Endothelial cell of umbilical vein (primary cell): ENCODE results near the gene ABLIM2. TPM values are rescaled to one million over a fixed set of nuclear protein-coding genes. Genes with fewer than 3 reads are reported as not detected.

ENCODE experiments used
- BruUV-seq: library from RNA; stranded (reverse); fragments of 400-500 nt; replicated peaks from 2 replicates; lab custom pipeline; 2021; lab: Mats Ljungman, UMichigan
- CTCF ChIA-PET: fragments of 300-600, 350-600 bp; sonication (Branson Sonifier 250); formaldehyde crosslinking; loops from one replicate; lab custom pipeline; 2021; ENCODE audit warnings: antibody characterized with exemption, inconsistent platforms; lab: Charles Lee
- POLR2A ChIA-PET: fragments of 300-600, 350-600 bp; sonication (Branson Sonifier 250); formaldehyde crosslinking; loops from one replicate; lab custom pipeline; 2021; ENCODE audit warnings: antibody characterized with exemption, inconsistent platforms; lab: Charles Lee
- DNase-seq: peaks from one replicate; pipeline ENCODE4 v3.0.0-alpha.2; 2011; ENCODE audit warnings: low read depth, low spot score
- FAIRE-seq: peaks from 2 replicates; lab custom pipeline; 2011; peaks lifted over from hg19 to GRCh38; lab: Jason Lieb, UNC
- H2AFZ ChIP-seq: 2 replicates; pipeline ENCODE4 v1.6.0; 2012; ENCODE audit warnings: low read depth, low read length, control low read depth, inconsistent platforms
- H3K27ac ChIP-seq: 2 replicates; pipeline ENCODE4 v1.5.1; 2011; ENCODE audit warnings: low read depth, mild to moderate bottlenecking, control low read depth, low read length, moderate library complexity; ENCODE audit not compliant: insufficient read depth
- H3K27me3 ChIP-seq, 2 experiments: 2 replicates each; pipeline versions ENCODE4 v1.6.0 to v1.6.1; 2011; ENCODE audit warnings: low read length in 2 of 2, mixed read lengths in 1 of 2; ENCODE audit not compliant: control insufficient read depth in 2 of 2, insufficient read depth in 2 of 2
- H3K36me3 ChIP-seq, 2 experiments: 2 replicates in 1 of 2; 3 replicates in 1 of 2; pipeline ENCODE4 v1.5.1; 2011; ENCODE audit warnings: low read length in 2 of 2, mild to moderate bottlenecking in 1 of 2, moderate library complexity in 1 of 2; ENCODE audit not compliant: control insufficient read depth in 2 of 2, insufficient read depth in 2 of 2; ENCODE audit errors: extremely low read depth in 1 of 2
- H3K4me1 ChIP-seq: 3 replicates; pipeline ENCODE4 v1.5.1; 2011; ENCODE audit warnings: mild to moderate bottlenecking, low read length; ENCODE audit not compliant: control insufficient read depth, insufficient read depth; ENCODE audit errors: extremely low read depth
- H3K4me2 ChIP-seq: 2 replicates; pipeline ENCODE4 v1.6.1; 2011; ENCODE audit warnings: low read length, control low read depth, mixed read lengths; ENCODE audit not compliant: insufficient read depth
- H3K4me3 ChIP-seq, 3 experiments: fragments of 200-600 bp in 1 of 3; sonication (generic), shearing (Covaris generic) in 1 of 3; replicated peaks in 1 of 3; 2 replicates each; pipeline ENCODE4 v1.5.1; 2011 to 2016; ENCODE audit warnings: control low read depth in 3 of 3, low read length in 3 of 3, mild to moderate bottlenecking in 2 of 3, inconsistent platforms in 1 of 3, low read depth in 1 of 3, moderate library complexity in 1 of 3; ENCODE audit not compliant: insufficient read depth in 1 of 3
- H3K79me2 ChIP-seq: 2 replicates; pipeline ENCODE4 v1.6.0; 2012; ENCODE audit warnings: low read length, inconsistent platforms; ENCODE audit not compliant: control insufficient read depth, insufficient read depth
- H3K9ac ChIP-seq: replicated peaks from 2 replicates; pipeline ENCODE3; 2011; ENCODE audit warnings: low read length, control low read depth; ENCODE audit not compliant: insufficient read depth; ENCODE audit errors: extremely low read depth
- H3K9me1 ChIP-seq: replicated peaks from 3 replicates; pipeline ENCODE4 v1.6.0; 2011; ENCODE audit warnings: mild to moderate bottlenecking, low read length; ENCODE audit not compliant: control insufficient read depth, insufficient read depth; ENCODE audit errors: extremely low read depth
- H3K9me3 ChIP-seq: replicated peaks from 2 replicates; pipeline ENCODE4 v1.5.1; 2012; ENCODE audit warnings: low read length, inconsistent platforms; ENCODE audit not compliant: control insufficient read depth, insufficient read depth
- H4K20me1 ChIP-seq: replicated peaks from 2 replicates; pipeline ENCODE3; 2011; ENCODE audit warnings: mild to moderate bottlenecking, low read length; ENCODE audit not compliant: control insufficient read depth, insufficient read depth; ENCODE audit errors: extremely low read depth
- CTCF ChIP-seq, 2 donors: IDR thresholded peaks; 1 replicate in 1 of 2; 2 replicates in 1 of 2; pipeline ENCODE4 v1.5.1; 2011; ENCODE audit warnings: low read length in 2 of 2, mild to moderate bottlenecking in 2 of 2, moderate library complexity in 2 of 2, control low read depth in 1 of 2, inconsistent platforms in 1 of 2, low read depth in 1 of 2; ENCODE audit not compliant: insufficient read depth in 1 of 2; ENCODE audit errors: extremely low read depth in 1 of 2
- EZH2 ChIP-seq: IDR thresholded peaks from 2 replicates; pipeline ENCODE4 v1.6.1; 2012; ENCODE audit warnings: borderline replicate concordance, low read depth, mild to moderate bottlenecking, moderate library complexity, low read length, inconsistent platforms; ENCODE audit not compliant: severe bottlenecking
- dilution Hi-C: fragments of 300-500 bp; cut with MboI; formaldehyde crosslinking; loops from one replicate; pipeline ENCODE4 v1.15.0; 2019; ENCODE audit warnings: low sequenced_read_pairs; ENCODE audit not compliant: extremely low pct_ligation_motif_present
- intact Hi-C: fragments of 100-400 bp; cut with micrococcal nuclease; formaldehyde crosslinking; loops from one replicate; pipeline ENCODE4 v1.10.0; 2022
- polyA plus RNA-seq, 4 experiments: library from polyadenylated mRNA; depleted of rRNA in 3 of 4; stranded (reverse) in 3 of 4; unstranded in 1 of 4; fragments of >200 nt; gene quantifications; 2 replicates each; pipeline versions ENCODE4 v1.2.1 to v1.2.3, GENCODE V29; 2011 to 2012; ENCODE audit warnings: missing spikeins in 1 of 4
- total RNA-seq: library from RNA; stranded (reverse); gene quantifications from 2 replicates; pipeline ENCODE4 v1.2.3, GENCODE V29; 2021

ABLIM2 gene
- total and polyA plus RNA-seq, 2 donors (not counting 3 experiments of a cell fraction or from before 2014, with no cell fraction given) = 0.28 to 0.66 TPM

- dilution Hi-C loops = no loop called here
- no TSS peak for BruUV-seq
- intact Hi-C loops = loop anchor here (10.0 kb wide), 1 partner anchor 61 kb away; no protein-coding TSS in a partner anchor
- no peak overlapping the region for H3K9ac ChIP-seq
- H3K4me1 ChIP-seq = peaks cover 3% of the 10 kb centered on the region
- no peaks in the 10 kb centered on the region for H3K9me1 ChIP-seq
- FAIRE-seq (no peak), DNase-seq (no peak)
- H2AFZ ChIP-seq = no peak overlapping the region
- H3K9me3 ChIP-seq = no peaks in the 10 kb centered on the region
- no peak overlapping the region for H3K4me3 ChIP-seq
- H3K79me2 ChIP-seq = no peaks in the 10 kb centered on the region
- peaks cover 0 to 5% of the 10 kb centered on the region in 2 experiments for H3K27me3 ChIP-seq
- ChIA-PET CTCF (no interaction called here), POLR2A (no interaction called here)
- no peaks in the 10 kb centered on the region for H4K20me1 ChIP-seq
- H3K27ac ChIP-seq = no peak overlapping the region
- no peak overlapping the region for H3K4me2 ChIP-seq
- no peak for TF ChIP-seq CTCF (IDR thresholded peaks at IDR 0.05; ENCODE audit: extremely low read depth in 1 of 2, insufficient read depth in 1 of 2, low read depth in 1 of 2, low read length in 2 of 2)
- no peaks in the 10 kb centered on the region for H3K36me3 ChIP-seq
Observed at GRCh38 chr4:8033829-8034528, 124.6 kb downstream of the ABLIM2 start.

- no peak for FAIRE-seq
- Histone ChIP-seq H4K20me1 (no peaks in the 10 kb centered on the region), H2AFZ (no peak overlapping the region), H3K4me3 (no peak overlapping the region), H3K27me3 (peaks cover 0 to 2% of the 10 kb centered on the region in 2 experiments), H3K4me1 (peaks cover 3% of the 10 kb centered on the region), H3K9me1 (no peaks in the 10 kb centered on the region), H3K27ac (no peak overlapping the region), H3K9me3 (no peaks in the 10 kb centered on the region), H3K79me2 (no peaks in the 10 kb centered on the region), H3K36me3 (no peaks in the 10 kb centered on the region), H3K4me2 (no peak overlapping the region), H3K9ac (no peak overlapping the region)
- no peak for DNase-seq
- ChIA-PET POLR2A (no interaction called here), CTCF (no interaction called here)
- BruUV-seq = no TSS peak
- dilution Hi-C loops (no loop called here), intact Hi-C loops (loop anchor here (10.0 kb wide), 1 partner anchor 62 kb away; no protein-coding TSS in a partner anchor)
- TF ChIP-seq EZH2 = no peak
Observed at GRCh38 chr4:8033067-8033755, 125.4 kb downstream of the ABLIM2 start.
